ENCODE measurements around the gene PRADC1. TPM values are rescaled to one million over a fixed set of nuclear protein-coding genes. Genes with fewer than 3 reads are reported as not detected.
"Not testable (repeated sequence)": the region's sequence is repeated elsewhere in the genome, so short reads cannot be mapped to it uniquely, and the experiment has no call there.

The PRADC1 gene
- total RNA-seq, 1 experiment from 2014 or later = 8.6 TPM

DNA sequence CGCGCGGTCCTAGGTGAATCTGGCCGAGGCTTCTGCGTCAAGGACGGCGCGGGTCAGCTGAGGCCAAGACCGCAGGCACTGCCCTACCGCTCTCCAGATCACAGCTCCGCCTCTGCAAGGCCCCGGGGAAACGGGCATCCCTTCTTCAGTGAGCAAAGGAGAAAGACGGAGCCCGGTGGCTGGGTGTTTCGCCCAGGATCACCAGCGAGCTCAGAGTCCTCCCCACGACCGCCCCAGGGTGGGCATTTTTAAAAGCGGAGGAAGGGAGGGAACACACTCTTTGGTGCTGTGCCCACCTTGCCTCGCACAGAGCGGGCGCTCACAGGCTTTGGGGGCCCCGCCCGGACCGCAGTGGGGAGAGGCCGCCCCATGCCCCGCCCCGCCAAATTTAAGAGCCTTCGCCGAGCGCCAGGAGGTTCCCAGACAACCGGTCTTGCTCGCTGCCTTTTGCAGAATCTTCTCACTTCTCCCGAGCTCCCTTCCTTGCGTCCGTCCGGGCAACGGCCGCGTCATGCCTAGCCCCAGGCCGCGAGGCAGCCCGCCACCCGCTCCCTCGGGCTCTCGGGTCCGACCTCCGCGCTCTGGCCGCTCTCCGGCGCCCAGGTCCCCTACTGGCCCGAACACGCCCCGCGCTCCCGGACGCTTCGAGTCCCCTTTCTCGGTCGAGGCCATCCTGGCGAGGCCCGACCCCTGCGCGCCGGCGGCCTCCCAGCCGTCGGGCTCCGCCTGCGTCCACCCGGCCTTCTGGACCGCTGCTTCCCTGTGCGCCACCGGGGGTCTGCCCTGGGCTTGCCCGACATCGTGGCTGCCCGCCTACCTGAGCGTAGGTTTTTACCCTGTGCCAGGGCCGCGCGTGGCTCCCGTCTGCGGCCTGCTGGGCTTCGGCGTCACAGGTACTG lies 30.6 kb downstream of the PRADC1 start, which contains the start of gene NOTO:
NOTO (plus strand) TSS at position 419 of the 899 bp plus-strand sequence; CDS start at position 512, 93 bp downstream.
- Histone ChIP-seq H3K9me2 (ENCODE audit: insufficient read depth) (no peaks in the 10 kb centered on the region), H4K20me1 (ENCODE audit: insufficient read depth) (no peaks in the 10 kb centered on the region), H3K79me2 (ENCODE audit: insufficient read depth, low read length) (no peaks in the 10 kb centered on the region), H2AFZ (ENCODE audit: low read depth, low read length, poor library complexity, severe bottlenecking) (no peak within 1 kb of the TSS), H3K9me3 (ENCODE audit: control insufficient read depth in 1 of 2, insufficient read depth in 1 of 2, low read depth in 1 of 2, low read length in 2 of 2) (no peaks in the 10 kb centered on the region), H3K9ac (ENCODE audit: low read length) (no peak within 1 kb of the TSS), H3K27ac (ENCODE audit: low read depth, low read length) (no peak within 1 kb of the TSS), H3K4me2 (ENCODE audit: low read length) (no peak within 1 kb of the TSS), H3K4me3 (replicated peaks in 1 of 2; ENCODE audit: low read depth in 1 of 2, low read length in 2 of 2) (no peak within 1 kb of the TSS), H3K36me3 (ENCODE audit: control insufficient read depth in 1 of 2, insufficient read depth in 2 of 2, low read length in 2 of 2) (no peaks in the 10 kb centered on the region), H3K4me1 (ENCODE audit: control insufficient read depth in 1 of 2, insufficient read depth in 2 of 2, low read length in 2 of 2) (peaks cover 0 to 5% of the 10 kb centered on the region in 2 experiments; a peak in 2 of 4 replicates), H3K27me3 (ENCODE audit: insufficient read depth, low read length) (no peaks in the 10 kb centered on the region)
- no peak for TF ChIP-seq JUND (IDR thresholded peaks at IDR 0.05)
- no peak for TF ChIP-seq SIN3A (IDR thresholded peaks at IDR 0.05; ENCODE audit: low read depth)
- RAD21 ChIA-PET (ENCODE audit: low non-redundant PET in 1 of 2, low total read pairs in 2 of 2, uncharacterized antibody in 2 of 2, unreplicated experiment in 2 of 2) = no interaction called here
- intact Hi-C loops (cut with micrococcal nuclease) = no loop called here
- CTCF ChIA-PET = interaction anchor here (1.0 kb wide), 1 partner anchor 10 kb away, joined by 4 read pairs; no protein-coding TSS in a partner anchor
- BruUV-seq (replicated peaks) = no TSS peak
- DNase-seq (ENCODE audit: low read depth, low spot score) = no peak
- no peak for ATAC-seq
- POLR2A ChIA-PET = no interaction called here

DNA sequence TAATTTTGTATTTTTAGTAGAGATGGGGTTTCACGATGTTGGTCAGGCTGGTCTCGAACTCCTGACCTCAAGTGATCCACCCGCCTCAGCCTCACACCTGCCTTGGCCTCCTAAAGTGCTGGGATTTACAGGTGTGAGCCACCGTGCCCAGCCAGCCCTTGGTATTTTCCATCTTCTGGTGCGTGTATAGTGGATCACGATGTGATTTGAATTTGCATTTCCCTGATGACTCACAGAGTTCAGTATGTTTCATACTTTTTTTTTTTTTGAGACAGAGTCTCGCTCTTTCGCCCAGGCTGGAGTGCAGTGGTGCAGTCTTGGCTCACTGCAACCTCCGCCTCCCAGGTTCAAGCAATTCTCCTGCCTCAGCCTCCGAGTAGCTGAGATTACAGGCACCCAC lies 32.8 kb downstream of the PRADC1 start:
- H3K4me2 ChIP-seq (ENCODE audit: low read length); H3K4me1 ChIP-seq (ENCODE audit: control insufficient read depth in 1 of 2, insufficient read depth in 2 of 2, low read length in 2 of 2); H4K20me1 ChIP-seq (ENCODE audit: insufficient read depth); DNase-seq (ENCODE audit: low read depth, low spot score); H3K27me3 ChIP-seq (ENCODE audit: insufficient read depth, low read length); H3K36me3 ChIP-seq (ENCODE audit: control insufficient read depth in 1 of 2, insufficient read depth in 2 of 2, low read length in 2 of 2); H3K9me3 ChIP-seq (ENCODE audit: control insufficient read depth in 1 of 2, insufficient read depth in 1 of 2, low read depth in 1 of 2, low read length in 2 of 2); H2AFZ ChIP-seq (ENCODE audit: low read depth, low read length, poor library complexity, severe bottlenecking); intact Hi-C loops (cut with micrococcal nuclease); BruUV-seq (replicated peaks); CTCF ChIA-PET; ATAC-seq; H3K4me3 ChIP-seq (replicated peaks in 1 of 2; ENCODE audit: low read depth in 1 of 2, low read length in 2 of 2); H3K9me2 ChIP-seq (ENCODE audit: insufficient read depth); H3K9ac ChIP-seq (ENCODE audit: low read length); POLR2A ChIA-PET; RAD21 ChIA-PET (ENCODE audit: low non-redundant PET in 1 of 2, low total read pairs in 2 of 2, uncharacterized antibody in 2 of 2, unreplicated experiment in 2 of 2); H3K79me2 ChIP-seq (ENCODE audit: insufficient read depth, low read length); H3K27ac ChIP-seq (ENCODE audit: low read depth, low read length): not testable (repeated sequence)

Measured in HCT116 (cell line).